ENCODE results near the gene KDM5B. TPM values are rescaled to one million over a fixed set of nuclear protein-coding genes. Genes with fewer than 3 reads are reported as not detected.
"Not testable (repeated sequence)": the region's sequence is repeated elsewhere in the genome, so short reads cannot be mapped to it uniquely, and the experiment has no call there.

Gene KDM5B
- total RNA-seq, 1 donor from 2014 or later, result 78.7 TPM

- Mint-ChIP-seq H3K9me3 (no peaks in the 10 kb centered on the region), H3K4me1 (ENCODE audit: low read depth) (peaks cover 25% of the 10 kb centered on the region), H3K27ac (no peak overlapping the region), H3K4me3 (ENCODE audit: low read depth) (no peak overlapping the region), H3K27me3 (ENCODE audit: low read depth) (no peaks in the 10 kb centered on the region), H3K36me3 (ENCODE audit: low read depth) (peaks cover 35% of the 10 kb centered on the region)
- intact Hi-C loops (cut with micrococcal nuclease), result no loop called here
- DNase-seq (ENCODE audit: low spot score), result no peak
Observed at GRCh38 chr1:202798260-202798659, 10.0 kb downstream of the KDM5B start.

GRCh38 chr1:202796670-202797069, 11.6 kb downstream of the KDM5B start:
- H3K36me3 Mint-ChIP-seq (ENCODE audit: low read depth), result peaks cover 26% of the 10 kb centered on the region
- intact Hi-C loops (cut with micrococcal nuclease), result no loop called here
- no peak overlapping the region for H3K4me3 Mint-ChIP-seq (ENCODE audit: low read depth)
- no peak overlapping the region for H3K27ac Mint-ChIP-seq
- H3K9me3 Mint-ChIP-seq, result no peaks in the 10 kb centered on the region
- peaks cover 15% of the 10 kb centered on the region for H3K4me1 Mint-ChIP-seq (ENCODE audit: low read depth)
- H3K27me3 Mint-ChIP-seq (ENCODE audit: low read depth), result no peaks in the 10 kb centered on the region
- DNase-seq (ENCODE audit: low spot score), result no peak

GRCh38 chr1:202794931-202795330, 13.3 kb downstream of the KDM5B start:
- H3K27me3 Mint-ChIP-seq (ENCODE audit: low read depth); DNase-seq (ENCODE audit: low spot score); intact Hi-C loops (cut with micrococcal nuclease); H3K9me3 Mint-ChIP-seq; H3K4me3 Mint-ChIP-seq (ENCODE audit: low read depth); H3K27ac Mint-ChIP-seq: not testable (repeated sequence)
- peaks cover 11% of the 10 kb centered on the region for H3K4me1 Mint-ChIP-seq (ENCODE audit: low read depth)
- H3K36me3 Mint-ChIP-seq (ENCODE audit: low read depth), result peaks cover 17% of the 10 kb centered on the region

GRCh38 chr1:202794051-202794740, 14.0 kb downstream of the KDM5B start:
- Mint-ChIP-seq H3K27ac (no peak overlapping the region), H3K36me3 (ENCODE audit: low read depth) (peaks cover 17% of the 10 kb centered on the region), H3K27me3 (ENCODE audit: low read depth) (no peaks in the 10 kb centered on the region), H3K9me3 (no peaks in the 10 kb centered on the region), H3K4me1 (ENCODE audit: low read depth) (peaks cover 11% of the 10 kb centered on the region), H3K4me3 (ENCODE audit: low read depth) (no peak overlapping the region)
- no peak for DNase-seq (ENCODE audit: low spot score)
- intact Hi-C loops (cut with micrococcal nuclease), result no loop called here

GRCh38 chr1:202791077-202791747, 17.0 kb downstream of the KDM5B start:
- peaks cover 9% of the 10 kb centered on the region for H3K4me1 Mint-ChIP-seq (ENCODE audit: low read depth)
- no peaks in the 10 kb centered on the region for H3K9me3 Mint-ChIP-seq
- no peak for DNase-seq (ENCODE audit: low spot score)
- H3K36me3 Mint-ChIP-seq (ENCODE audit: low read depth), result peaks cover 7% of the 10 kb centered on the region
- intact Hi-C loops (cut with micrococcal nuclease), result no loop called here
- H3K4me3 Mint-ChIP-seq (ENCODE audit: low read depth), result no peak overlapping the region
- no peaks in the 10 kb centered on the region for H3K27me3 Mint-ChIP-seq (ENCODE audit: low read depth)
- no peak overlapping the region for H3K27ac Mint-ChIP-seq

GRCh38 chr1:202788800-202789199, 19.4 kb downstream of the KDM5B start:
- Mint-ChIP-seq H3K36me3 (ENCODE audit: low read depth) (peaks cover 7% of the 10 kb centered on the region), H3K4me1 (ENCODE audit: low read depth) (peaks cover 9% of the 10 kb centered on the region), H3K27me3 (ENCODE audit: low read depth) (no peaks in the 10 kb centered on the region), H3K9me3 (no peaks in the 10 kb centered on the region), H3K4me3 (ENCODE audit: low read depth) (no peak overlapping the region), H3K27ac (no peak overlapping the region)
- intact Hi-C loops (cut with micrococcal nuclease), result no loop called here
- no peak for DNase-seq (ENCODE audit: low spot score)

- Mint-ChIP-seq H3K4me3 (ENCODE audit: low read depth) (no peak overlapping the region), H3K36me3 (ENCODE audit: low read depth) (peaks cover 4% of the 10 kb centered on the region), H3K9me3 (no peaks in the 10 kb centered on the region), H3K4me1 (ENCODE audit: low read depth) (peaks cover 9% of the 10 kb centered on the region), H3K27ac (no peak overlapping the region), H3K27me3 (ENCODE audit: low read depth) (no peaks in the 10 kb centered on the region)
- intact Hi-C loops (cut with micrococcal nuclease), result no loop called here
- no peak for DNase-seq (ENCODE audit: low spot score)
Observed at GRCh38 chr1:202786804-202787203, 21.4 kb downstream of the KDM5B start.

- peaks cover 7% of the 10 kb centered on the region for H3K36me3 Mint-ChIP-seq (ENCODE audit: low read depth)
Observed at GRCh38 chr1:202781180-202781579, 27.0 kb downstream of the KDM5B start.

GRCh38 chr1:202770135-202770534, 38.1 kb downstream of the KDM5B start:
- Mint-ChIP-seq H3K9me3 (no peaks in the 10 kb centered on the region), H3K27ac (no peak overlapping the region), H3K36me3 (ENCODE audit: low read depth) (peaks cover 64% of the 10 kb centered on the region), H3K4me3 (ENCODE audit: low read depth) (no peak overlapping the region), H3K4me1 (ENCODE audit: low read depth) (no peaks in the 10 kb centered on the region), H3K27me3 (ENCODE audit: low read depth) (no peaks in the 10 kb centered on the region)
- intact Hi-C loops (cut with micrococcal nuclease), result no loop called here
- DNase-seq (ENCODE audit: low spot score), result no peak

More at GRCh38 chr1:202781180-202781579, 27.0 kb downstream of the KDM5B start:
- Mint-ChIP-seq H3K9me3 (no peaks in the 10 kb centered on the region), H3K27ac (no peak overlapping the region), H3K4me3 (ENCODE audit: low read depth) (no peak overlapping the region), H3K4me1 (ENCODE audit: low read depth) (peaks cover 8% of the 10 kb centered on the region), H3K27me3 (ENCODE audit: low read depth) (no peaks in the 10 kb centered on the region)
- no peak for DNase-seq (ENCODE audit: low spot score)
- intact Hi-C loops (cut with micrococcal nuclease), result no loop called here

GRCh38 chr1:202765721-202766120, 42.5 kb downstream of the KDM5B start:
- Mint-ChIP-seq H3K4me1 (ENCODE audit: low read depth) (peaks cover 2% of the 10 kb centered on the region), H3K27me3 (ENCODE audit: low read depth) (no peaks in the 10 kb centered on the region), H3K27ac (no peak overlapping the region), H3K4me3 (ENCODE audit: low read depth) (no peak overlapping the region), H3K36me3 (ENCODE audit: low read depth) (peaks cover 65% of the 10 kb centered on the region), H3K9me3 (no peaks in the 10 kb centered on the region)
- intact Hi-C loops (cut with micrococcal nuclease), result no loop called here
- no peak for DNase-seq (ENCODE audit: low spot score)

GRCh38 chr1:202762019-202762418, 46.2 kb downstream of the KDM5B start:
- H3K27ac Mint-ChIP-seq, result no peak overlapping the region
- intact Hi-C loops (cut with micrococcal nuclease), result no loop called here
- no peaks in the 10 kb centered on the region for H3K9me3 Mint-ChIP-seq
- no peak overlapping the region for H3K4me3 Mint-ChIP-seq (ENCODE audit: low read depth)
- H3K27me3 Mint-ChIP-seq (ENCODE audit: low read depth), result no peaks in the 10 kb centered on the region
- peaks cover 72% of the 10 kb centered on the region for H3K36me3 Mint-ChIP-seq (ENCODE audit: low read depth)
- H3K4me1 Mint-ChIP-seq (ENCODE audit: low read depth), result peaks cover 2% of the 10 kb centered on the region
- DNase-seq (ENCODE audit: low spot score), result no peak

- no peak overlapping the region for H3K4me3 Mint-ChIP-seq (ENCODE audit: low read depth)
- DNase-seq (ENCODE audit: low spot score), result no peak
- intact Hi-C loops (cut with micrococcal nuclease), result no loop called here
- peaks cover 2% of the 10 kb centered on the region for H3K4me1 Mint-ChIP-seq (ENCODE audit: low read depth)
- H3K36me3 Mint-ChIP-seq (ENCODE audit: low read depth), result peaks cover 72% of the 10 kb centered on the region
- no peak overlapping the region for H3K27ac Mint-ChIP-seq
- H3K27me3 Mint-ChIP-seq (ENCODE audit: low read depth), result no peaks in the 10 kb centered on the region
- no peaks in the 10 kb centered on the region for H3K9me3 Mint-ChIP-seq
Observed at GRCh38 chr1:202760589-202760988, 47.6 kb downstream of the KDM5B start.

GRCh38 chr1:202756391-202756790, 51.8 kb downstream of the KDM5B start:
- H3K9me3 Mint-ChIP-seq, result no peaks in the 10 kb centered on the region

More at GRCh38 chr1:202756391-202756790, 51.8 kb downstream of the KDM5B start:
- Mint-ChIP-seq H3K27ac (no peak overlapping the region), H3K27me3 (ENCODE audit: low read depth) (no peaks in the 10 kb centered on the region), H3K4me3 (ENCODE audit: low read depth) (no peak overlapping the region), H3K4me1 (ENCODE audit: low read depth) (no peaks in the 10 kb centered on the region), H3K36me3 (ENCODE audit: low read depth) (peaks cover 78% of the 10 kb centered on the region)
- intact Hi-C loops (cut with micrococcal nuclease), result no loop called here
- no peak for DNase-seq (ENCODE audit: low spot score)
